HEK293 (cell line): ENCODE results near the gene KRT73.

Experiments
- CTCF ChIA-PET: fragments of 350-600 bp; formaldehyde crosslinking; extraction: SDS; loops from one replicate; lab custom pipeline; 2021; ENCODE audit warnings: antibody characterized with exemption; lab: Yijun Ruan, JAX
- POLR2A ChIA-PET: fragments of 300-600 bp; formaldehyde crosslinking; extraction: SDS; loops from one replicate; lab custom pipeline; 2020; ENCODE audit warnings: antibody characterized with exemption, inconsistent platforms; lab: Yijun Ruan, JAX
- H3K27ac ChIP-seq: fragments of 200-500 bp; sonication (Bioruptor generic); 2 replicates; pipeline ENCODE4 v1.5.1; 2014; ENCODE audit warnings: low read depth, low read length, control low read depth, inconsistent platforms; ENCODE audit errors: extremely low read depth
- H3K36me3 ChIP-seq, 2 experiments: fragments of 200-500 bp in 1 of 2; sonication (Bioruptor generic) in 1 of 2; 1 replicate in 1 of 2; 2 replicates in 1 of 2; pipeline ENCODE4 v1.5.1; 2014 to 2017; ENCODE audit warnings: inconsistent platforms in 2 of 2, low read length in 2 of 2; ENCODE audit not compliant: control insufficient read depth in 2 of 2, insufficient read depth in 1 of 2
- H3K4me1 ChIP-seq: fragments of 200-500 bp; sonication (Bioruptor generic); 2 replicates; pipeline ENCODE4 v1.5.1; 2014; ENCODE audit warnings: mild to moderate bottlenecking, low read length, inconsistent platforms; ENCODE audit not compliant: control insufficient read depth, insufficient read depth
- H3K4me3 ChIP-seq: 2 replicates; pipeline ENCODE4 v1.5.1; 2011; ENCODE audit warnings: low read depth, mild to moderate bottlenecking, control low read depth, low read length, moderate library complexity
- H3K9me3 ChIP-seq: fragments of 200-500 bp; sonication (Bioruptor generic); 2 replicates; pipeline ENCODE4 v1.5.1; 2014; ENCODE audit warnings: low read depth, low read length, inconsistent platforms; ENCODE audit not compliant: control insufficient read depth, insufficient read depth
- ELK4 ChIP-seq: IDR thresholded peaks from 2 replicates; pipeline ENCODE4 v1.6.1; 2011; ENCODE audit warnings: mild to moderate bottlenecking, low read depth, low read length, borderline replicate concordance
- PRDM2 ChIP-seq: fragments of 450-650 bp; formaldehyde crosslinking; IDR thresholded peaks from 2 replicates; pipeline ENCODE4 v1.5.1; 2016; ENCODE audit warnings: missing biosample characterization, missing genetic modification characterization, borderline replicate concordance
- PRDM6 ChIP-seq: fragments of 450-650 bp; formaldehyde crosslinking; IDR thresholded peaks from 2 replicates; pipeline ENCODE4 v1.5.1; 2017; ENCODE audit warnings: missing biosample characterization, missing genetic modification characterization
- SP3 ChIP-seq: fragments of 450-650 bp; formaldehyde crosslinking; IDR thresholded peaks from 2 replicates; pipeline ENCODE4 v1.5.1; 2016; ENCODE audit warnings: missing biosample characterization, missing genetic modification characterization
- TSHZ1 ChIP-seq: fragments of 450-650 bp; formaldehyde crosslinking; IDR thresholded peaks from 2 replicates; pipeline ENCODE4 v1.5.1; 2016; ENCODE audit warnings: missing biosample characterization, missing genetic modification characterization, borderline replicate concordance
- ZBTB49 ChIP-seq: fragments of 450-650 bp; formaldehyde crosslinking; IDR thresholded peaks from 2 replicates; pipeline ENCODE4 v1.5.1; 2016; ENCODE audit warnings: missing biosample characterization, missing genetic modification characterization, low read depth
- ZNF10 ChIP-seq: fragments of 450-650 bp; formaldehyde crosslinking; IDR thresholded peaks from 2 replicates; pipeline ENCODE4 v1.5.1; 2017; ENCODE audit warnings: missing biosample characterization, missing genetic modification characterization
- ZNF169 ChIP-seq: fragments of 450-650 bp; formaldehyde crosslinking; IDR thresholded peaks from 2 replicates; pipeline ENCODE4 v1.5.1; 2016; ENCODE audit warnings: missing biosample characterization, missing genetic modification characterization
- ZNF266 ChIP-seq: fragments of 450-650 bp; formaldehyde crosslinking; IDR thresholded peaks from 2 replicates; pipeline ENCODE4 v1.5.1; 2016; ENCODE audit warnings: missing biosample characterization, missing genetic modification characterization, low read depth
- ZNF391 ChIP-seq: fragments of 450-650 bp; formaldehyde crosslinking; IDR thresholded peaks from 2 replicates; pipeline ENCODE4 v1.5.1; 2016; ENCODE audit warnings: low read depth, missing biosample characterization, missing genetic modification characterization, borderline replicate concordance
- ZNF449 ChIP-seq: fragments of 450-650 bp; formaldehyde crosslinking; IDR thresholded peaks from 2 replicates; pipeline ENCODE4 v1.5.1; 2017; ENCODE audit warnings: missing biosample characterization, mild to moderate bottlenecking, missing genetic modification characterization, moderate library complexity
- ZNF660 ChIP-seq: fragments of 450-650 bp; IDR thresholded peaks from 2 replicates; pipeline ENCODE4 v1.5.1; 2018; ENCODE audit warnings: missing biosample characterization, mild to moderate bottlenecking, missing genetic modification characterization
- ZNF670 ChIP-seq: fragments of 450-650 bp; formaldehyde crosslinking; IDR thresholded peaks from 2 replicates; pipeline ENCODE4 v1.5.1; 2016; ENCODE audit warnings: missing biosample characterization, missing genetic modification characterization, low read depth
- ZNF76 ChIP-seq: fragments of 450-650 bp; formaldehyde crosslinking; IDR thresholded peaks from 2 replicates; pipeline ENCODE4; 2016; ENCODE audit warnings: low read depth, missing biosample characterization, missing genetic modification characterization, borderline replicate concordance

Gene KRT73

GRCh38 chr12:52603314-52603713 lies 15.0 kb downstream of the KRT73 start (continued):
- TF ChIP-seq ZNF391 (tag by site-specific recombination) (no peak), ZNF76 (tag by site-specific recombination) (no peak), ELK4 (no peak), ZNF660 (tag by site-specific recombination) (no peak), TSHZ1 (tag by site-specific recombination) (no peak), ZNF670 (tag by site-specific recombination) (no peak)

GRCh38 chr12:52602552-52602951 lies 15.8 kb downstream of the KRT73 start:
- H3K4me3 ChIP-seq = no peak overlapping the region
- H3K9me3 ChIP-seq = no peaks in the 10 kb centered on the region
- TF ChIP-seq PRDM2 (no peak), ZNF10 (tag by site-specific recombination) (no peak), ZNF449 (tag by site-specific recombination) (no peak), ZNF169 (no peak), SP3 (tag by site-specific recombination) (no peak), ZBTB49 (no peak), PRDM6 (no peak), ZNF266 (tag by site-specific recombination) (no peak)
- H3K36me3 ChIP-seq = no peaks in the 10 kb centered on the region
- POLR2A ChIA-PET = no interaction called here
- CTCF ChIA-PET = interaction anchor here (0.9 kb wide), 1 partner anchor 19 kb away, joined by 5 read pairs; no protein-coding TSS in a partner anchor
- no peak overlapping the region for H3K27ac ChIP-seq
- H3K4me1 ChIP-seq = no peaks in the 10 kb centered on the region
